ENCODE measurements around the gene ZSCAN23.
"Not testable (repeated sequence)": the region's sequence is repeated elsewhere in the genome, so short reads cannot be mapped to it uniquely, and the experiment has no call there.

The ZSCAN23 gene

DNA sequence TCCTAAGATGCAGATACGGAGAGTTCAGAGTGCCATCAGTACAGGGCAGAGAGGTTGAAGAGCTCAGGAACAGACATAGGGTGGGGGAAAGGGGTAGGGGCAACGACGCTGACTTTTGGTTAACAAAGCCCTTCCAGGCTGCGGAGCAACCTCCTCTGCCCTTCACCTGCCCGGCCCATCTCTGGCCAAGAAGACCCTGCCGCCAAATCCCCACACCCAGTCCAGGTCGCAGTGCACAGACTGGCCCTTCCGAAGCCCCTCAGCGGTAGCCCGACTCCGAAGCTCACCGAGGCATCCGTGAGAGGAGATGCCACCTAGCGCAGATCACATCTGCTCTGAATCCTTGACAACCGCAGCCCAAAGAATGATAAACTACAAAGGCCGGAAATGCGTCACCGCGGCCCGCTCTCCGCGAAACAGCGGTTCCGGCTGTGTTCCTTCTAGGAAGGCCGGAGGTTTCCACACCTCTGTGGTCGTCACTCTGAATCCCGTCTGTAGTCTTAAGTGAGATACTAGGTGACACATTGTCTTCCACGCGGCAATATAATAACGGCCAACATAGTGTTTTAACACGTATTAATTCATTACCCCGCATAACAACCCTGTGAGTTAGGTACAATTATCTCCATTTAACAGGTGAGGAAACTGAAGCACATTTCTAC lies at the start of gene ZSCAN23:
TSS of gene ZSCAN23 (minus strand) at position 380 of the 662 bp plus-strand sequence. CDS start 7,225 bp downstream, outside the sequence.
- DNase-seq (ENCODE audit: low spot score) = peak; percentile 16

GRCh38 chr6:28491984-28492317 lies 48.7 kb upstream of the ZSCAN23 start:
- no peak for DNase-seq (ENCODE audit: low spot score)

GRCh38 chr6:28490205-28490890 lies 47.1 kb upstream of the ZSCAN23 start:
- no peak for DNase-seq (ENCODE audit: low spot score)

GRCh38 chr6:28489366-28490204 lies 46.3 kb upstream of the ZSCAN23 start:
- DNase-seq (ENCODE audit: low spot score) = peak; percentile 31

DNA sequence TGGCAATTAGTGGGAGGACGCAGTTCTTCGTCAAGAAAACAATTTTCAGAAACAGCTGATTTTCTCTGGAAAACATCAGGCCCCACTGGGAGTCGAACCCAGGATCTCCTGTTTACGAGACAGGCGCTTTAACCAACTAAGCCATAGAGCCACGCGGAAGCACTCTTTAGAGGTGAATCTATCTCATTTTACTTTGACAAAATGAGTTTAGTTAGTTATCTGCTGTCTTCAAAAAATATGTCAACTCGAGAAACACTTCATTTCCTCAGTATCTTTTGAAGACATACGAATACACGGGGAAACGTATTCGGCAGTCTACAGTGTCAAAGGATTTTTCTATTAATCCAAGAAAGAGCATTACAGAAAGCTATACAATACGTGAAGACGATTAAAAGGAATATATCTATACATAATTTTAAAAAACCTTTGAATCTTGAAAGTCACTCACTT lies 45.6 kb upstream of the ZSCAN23 start:
- DNase-seq (ENCODE audit: low spot score) = no peak

GRCh38 chr6:28486988-28487742 lies 43.9 kb upstream of the ZSCAN23 start:
- DNase-seq (ENCODE audit: low spot score) = no peak

GRCh38 chr6:28486533-28486932 lies 43.2 kb upstream of the ZSCAN23 start:
- DNase-seq (ENCODE audit: low spot score) = no peak

GRCh38 chr6:28485482-28485881 lies 42.2 kb upstream of the ZSCAN23 start:
- no peak for DNase-seq (ENCODE audit: low spot score)

- DNase-seq (ENCODE audit: low spot score) = no peak
Observed at GRCh38 chr6:28480253-28480932, 37.1 kb upstream of the ZSCAN23 start.

DNA sequence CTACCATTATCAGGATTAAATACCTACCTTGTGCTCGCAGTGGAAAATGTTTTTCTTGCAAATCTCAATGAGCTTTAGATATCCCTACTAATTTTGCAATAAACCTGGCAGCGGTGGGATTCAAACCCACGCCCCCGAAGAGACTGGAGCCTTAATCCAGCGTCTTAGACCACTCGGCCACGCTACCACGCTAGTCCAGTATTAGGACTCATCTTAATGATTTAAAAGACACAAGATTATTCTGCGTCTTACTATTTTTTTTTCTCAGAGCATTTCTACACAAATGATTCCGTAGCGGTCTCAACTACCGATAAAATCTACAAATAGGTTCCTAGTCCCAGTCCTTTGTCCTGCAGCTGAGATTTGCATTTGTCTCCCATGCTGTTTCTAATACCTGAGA lies 35.2 kb upstream of the ZSCAN23 start:
- DNase-seq (ENCODE audit: low spot score) = no peak

DNA sequence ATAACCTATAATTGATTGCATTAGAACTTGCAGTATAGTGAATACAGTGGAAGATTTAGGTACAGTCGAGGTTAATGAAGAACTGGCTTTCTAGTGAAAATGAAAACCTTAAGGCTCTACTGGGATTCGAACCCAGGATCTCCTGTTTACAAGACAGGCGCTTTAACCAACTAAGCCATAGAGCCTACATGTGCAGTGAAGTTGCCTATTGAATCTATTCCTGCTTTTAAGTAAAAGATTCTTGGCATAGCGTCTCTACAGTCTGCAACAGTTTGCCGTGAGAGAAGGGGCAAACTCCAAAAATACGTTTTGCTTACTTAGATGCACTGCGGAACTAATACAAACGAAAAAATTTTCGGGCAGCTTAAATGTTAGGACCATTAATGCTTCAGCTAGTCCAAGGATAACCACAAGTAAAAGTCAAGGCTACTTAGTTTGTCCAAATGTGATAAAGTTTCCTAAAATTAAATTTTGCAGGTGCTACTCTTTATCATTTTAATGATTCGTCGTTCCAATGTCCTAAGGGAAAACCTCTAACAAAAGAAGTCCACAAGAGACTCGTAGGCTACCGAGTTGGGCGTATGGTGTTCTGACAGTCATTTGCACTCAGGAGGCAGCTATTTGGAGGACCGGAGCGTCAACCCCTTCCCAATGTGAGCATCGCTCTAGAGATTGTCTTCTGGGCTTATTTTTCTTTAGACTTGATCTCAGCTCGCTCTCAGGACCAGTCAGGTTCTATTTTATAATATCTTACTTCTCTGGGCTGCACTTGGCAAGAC lies 31.3 kb upstream of the ZSCAN23 start:
- DNase-seq (ENCODE audit: low spot score) = peak; percentile 15

DNA sequence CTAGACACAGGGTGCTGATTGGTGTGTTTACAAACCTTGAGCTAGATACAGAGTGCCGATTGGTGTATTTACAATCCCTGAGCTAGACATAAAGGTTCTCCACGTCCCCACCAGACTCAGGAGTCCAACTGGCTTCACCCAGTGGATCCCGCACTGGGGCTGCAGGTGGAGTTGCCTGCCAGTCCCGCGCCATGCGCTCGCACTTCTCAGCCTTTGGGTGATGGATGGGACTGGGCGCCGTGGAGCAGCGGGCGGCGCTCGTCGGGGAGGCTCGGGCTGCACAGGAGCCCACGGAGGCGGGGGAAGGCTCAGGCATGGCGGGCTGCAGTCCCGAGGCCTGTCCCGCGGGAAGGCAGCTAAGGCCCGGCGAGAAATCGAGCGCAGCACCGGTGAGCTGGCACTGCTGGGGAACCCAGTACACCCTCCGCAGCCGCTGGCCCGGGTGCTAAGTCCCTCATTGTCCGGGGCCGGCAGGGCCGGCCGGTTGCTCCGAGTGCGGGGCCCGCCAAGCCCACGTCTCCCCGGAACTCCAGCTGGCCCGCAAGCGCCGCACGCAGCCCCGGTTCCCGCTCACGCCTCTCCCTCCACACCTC lies 26.0 kb upstream of the ZSCAN23 start:
- DNase-seq (ENCODE audit: low spot score) = not testable (repeated sequence)

DNA sequence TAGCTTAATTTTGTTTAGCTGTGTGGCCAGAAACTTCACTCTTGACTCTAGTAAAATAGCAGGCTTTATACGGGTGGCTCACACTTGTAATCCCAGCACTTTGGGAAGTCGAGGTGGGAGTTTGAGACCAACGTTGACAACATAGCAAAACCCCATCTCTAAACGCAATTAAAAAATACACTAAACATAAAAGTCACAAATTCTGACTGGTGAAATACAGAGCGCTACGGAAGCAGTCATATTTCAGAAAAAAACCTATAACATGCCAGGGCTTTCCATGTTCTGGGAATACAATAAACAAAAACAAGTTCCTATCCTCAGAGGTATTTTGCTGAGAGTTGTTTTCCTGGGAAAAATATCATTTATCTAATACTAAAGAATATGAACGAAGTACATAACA lies 24.8 kb upstream of the ZSCAN23 start:
- DNase-seq (ENCODE audit: low spot score) = no peak

DNA sequence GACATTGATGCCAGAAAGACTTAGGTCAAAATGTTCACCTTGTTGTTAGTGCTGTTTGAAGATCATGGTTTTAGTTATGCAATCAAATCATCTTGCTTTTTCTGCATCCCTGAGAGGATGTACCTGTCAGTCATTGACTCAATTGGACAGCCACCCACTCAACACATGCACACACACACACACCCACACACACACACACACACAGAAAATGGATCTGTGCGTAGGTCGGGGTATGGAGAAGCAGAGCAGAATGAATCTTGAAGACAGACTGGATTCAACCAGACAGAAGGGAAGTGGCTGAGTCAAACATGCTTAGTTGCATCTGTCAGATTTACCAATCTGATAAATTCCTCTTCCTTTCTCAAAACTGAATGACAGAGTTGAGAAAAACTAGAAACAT lies 19.1 kb upstream of the ZSCAN23 start:
- no peak for DNase-seq (ENCODE audit: low spot score)

DNA sequence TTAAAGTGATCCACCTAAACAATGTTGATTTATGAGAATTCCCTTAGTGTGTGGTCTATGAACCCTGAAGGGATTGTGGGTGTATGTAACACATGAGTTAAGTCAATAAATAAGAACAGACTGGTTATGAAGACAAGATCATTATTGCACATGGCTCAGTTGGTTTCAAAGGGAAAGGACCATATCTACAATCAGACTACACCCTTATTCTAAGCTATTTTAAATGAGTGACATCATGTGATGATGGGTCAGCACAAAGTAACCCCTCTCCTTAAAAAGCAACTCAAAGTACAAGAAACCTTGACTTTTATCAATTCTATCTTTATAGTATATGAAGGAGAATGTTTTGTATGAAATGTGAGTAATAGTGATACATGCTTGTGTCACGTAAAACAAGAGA lies 15.3 kb upstream of the ZSCAN23 start:
- no peak for DNase-seq (ENCODE audit: low spot score)

- no peak for DNase-seq (ENCODE audit: low spot score)
Observed at GRCh38 chr6:28449056-28449455, 5.8 kb upstream of the ZSCAN23 start.

- not testable (repeated sequence) for DNase-seq (ENCODE audit: low spot score)
Observed at GRCh38 chr6:28447512-28447906, 4.2 kb upstream of the ZSCAN23 start.

DNA sequence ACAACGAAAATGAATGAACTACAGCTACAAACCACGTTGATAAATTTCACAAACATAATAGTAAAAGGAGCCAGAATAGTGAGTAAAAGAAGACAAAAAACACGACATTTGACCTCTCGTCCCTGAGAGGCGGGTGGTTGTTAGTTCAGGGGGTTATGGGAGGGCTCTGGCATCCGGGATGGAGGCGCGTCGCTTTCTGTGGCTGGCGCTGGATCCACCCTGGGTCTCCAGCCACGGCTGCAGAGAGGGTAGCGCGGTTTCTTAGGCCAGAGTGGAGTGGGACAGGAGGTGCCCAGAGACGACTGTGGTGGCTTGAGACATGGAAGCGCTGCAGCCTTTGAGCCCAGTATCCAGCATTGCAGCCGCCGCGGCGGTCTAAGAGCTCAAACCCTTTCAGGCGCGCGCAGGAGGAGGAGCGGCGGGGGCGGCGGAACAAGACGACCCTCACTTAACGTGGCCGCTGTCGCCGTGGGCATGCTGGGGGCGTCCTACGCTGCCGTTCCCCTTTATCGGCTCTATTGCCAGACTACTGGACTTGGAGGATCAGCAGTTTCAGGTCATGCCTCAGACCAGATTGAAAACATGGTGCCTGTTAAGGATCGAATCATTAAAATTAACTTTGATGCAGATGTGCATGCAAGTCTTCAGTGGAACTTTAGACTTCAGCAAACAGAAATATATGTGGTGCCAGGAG lies 3.7 kb upstream of the ZSCAN23 start:
- no peak for DNase-seq (ENCODE audit: low spot score)

DNA sequence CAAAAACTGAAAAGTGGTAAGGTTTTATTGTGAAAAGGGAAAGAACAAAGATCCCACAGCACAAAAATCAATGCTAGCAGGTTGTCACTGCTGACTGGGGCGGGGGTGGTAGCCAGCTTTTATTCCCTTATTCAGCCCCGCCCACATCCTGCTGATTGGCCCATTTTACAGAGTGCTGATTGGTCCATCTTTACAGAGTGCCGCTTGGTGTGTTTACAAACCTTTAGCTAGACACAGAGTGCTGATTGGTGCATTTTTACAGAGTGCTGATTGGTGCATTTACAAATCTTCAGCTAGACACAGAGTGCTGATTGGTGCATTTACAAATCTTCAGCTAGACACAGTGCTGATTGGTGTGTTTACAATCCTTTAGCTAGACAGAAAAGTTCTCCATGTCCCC lies 1.5 kb upstream of the ZSCAN23 start:
- DNase-seq (ENCODE audit: low spot score) = not testable (repeated sequence)

GRCh38 chr6:28442586-28442985 lies 705 bp downstream of the ZSCAN23 start:
- no peak for DNase-seq (ENCODE audit: low spot score)

All from HuH-7.5 (cell line).